Pons (tissue), 1 donor: ENCODE data around the gene HPSE2.
"Not testable (repeated sequence)": the region's sequence is repeated elsewhere in the genome, so short reads cannot be mapped to it uniquely, and the experiment has no call there.

ENCODE experiments used
- DNase-seq: peaks from one replicate; pipeline ENCODE4 v3.0.0-alpha.2; 2016; ENCODE audit warnings: low spot score

HPSE2 gene

GRCh38 chr10:99235658-99236626 is at the start of gene HPSE2:
Gene HPSE2, minus strand, starts transcription at chr10:99235852.
- no peak for DNase-seq

- DNase-seq = no peak
Observed at GRCh38 chr10:99280472-99280871, 44.8 kb upstream of the HPSE2 start.

GRCh38 chr10:99279626-99280111 is 44.0 kb upstream of the HPSE2 start:
- no peak for DNase-seq

- DNase-seq = no peak
Observed at GRCh38 chr10:99276848-99277486, 41.3 kb upstream of the HPSE2 start.

- DNase-seq = no peak
Observed at GRCh38 chr10:99266383-99266782, 30.7 kb upstream of the HPSE2 start.

- DNase-seq = no peak
Observed at GRCh38 chr10:99248824-99249223, 13.2 kb upstream of the HPSE2 start.

GRCh38 chr10:99247893-99248292 is 12.2 kb upstream of the HPSE2 start:
- not testable (repeated sequence) for DNase-seq

GRCh38 chr10:99236627-99237309 is 1.1 kb upstream of the HPSE2 start:
- DNase-seq = no peak

- DNase-seq = no peak
Observed at GRCh38 chr10:99234791-99235657, 628 bp downstream of the HPSE2 start.

GRCh38 chr10:99234041-99234790 is 1.4 kb downstream of the HPSE2 start:
- peak; percentile 40 for DNase-seq

GRCh38 chr10:99233689-99234037 is 2.0 kb downstream of the HPSE2 start:
- no peak for DNase-seq

GRCh38 chr10:99233000-99233688 is 2.5 kb downstream of the HPSE2 start:
- DNase-seq = no peak

GRCh38 chr10:99232360-99232999 is 3.2 kb downstream of the HPSE2 start:
- no peak for DNase-seq

- DNase-seq = no peak
Observed at GRCh38 chr10:99224766-99225165, 10.9 kb downstream of the HPSE2 start.

- DNase-seq = no peak
Observed at GRCh38 chr10:99207340-99207739, 28.3 kb downstream of the HPSE2 start.

- DNase-seq = no peak
Observed at GRCh38 chr10:99203310-99203709, 32.3 kb downstream of the HPSE2 start.

- DNase-seq = no peak
Observed at GRCh38 chr10:99172950-99173349, 62.7 kb downstream of the HPSE2 start.

- peak; percentile 64 for DNase-seq
Observed at GRCh38 chr10:99172128-99172738, 63.4 kb downstream of the HPSE2 start.

GRCh38 chr10:99170116-99170675 is 65.5 kb downstream of the HPSE2 start:
- DNase-seq = no peak
